Upper lobe of right lung (tissue), 1 donor: Measurements from ENCODE around the gene TFAP2A. TPM values are rescaled to one million over a fixed set of nuclear protein-coding genes. Genes with fewer than 3 reads are reported as not detected.
A peak's percentile ranks its signal among the peaks of the same experiment; 100 is the strongest.

Source experiments
- ATAC-seq: fragments of 200-7000 bp; cut with Tn5 transposase; one replicate; pipeline ENCODE4 v1.9.1; 2020; ENCODE audit warnings: mild to moderate bottlenecking, moderate library complexity
- DNase-seq: peaks from one replicate; pipeline ENCODE4 v3.0.0-alpha.2; 2020
- H3K27ac ChIP-seq: fragments of 200-600 bp; one replicate; pipeline ENCODE4 v1.8.0; 2022
- H3K27me3 ChIP-seq: fragments of 200-600 bp; one replicate; pipeline ENCODE4 v1.8.0; 2022; ENCODE audit warnings: mild to moderate bottlenecking
- H3K36me3 ChIP-seq: fragments of 200-600 bp; one replicate; pipeline ENCODE4 v1.8.0; 2022
- H3K4me1 ChIP-seq: fragments of 200-600 bp; one replicate; pipeline ENCODE4 v1.8.0; 2022
- H3K4me3 ChIP-seq: fragments of 200-600 bp; one replicate; pipeline ENCODE4 v1.8.0; 2022; ENCODE audit warnings: mild to moderate bottlenecking
- H3K9me3 ChIP-seq: fragments of 200-600 bp; one replicate; pipeline ENCODE4 v1.8.0; 2022
- intact Hi-C: fragments of 100-400 bp; cut with DNase I; formaldehyde crosslinking; loops from one replicate; pipeline ENCODE4 v1.11.0; 2022
- total RNA-seq: library from RNA; stranded (reverse); fragmentation: NEBNext Ultra II Directional; extraction: Animal tissue kit (Norgen Biotek cat#: 25700); gene quantifications from one replicate; pipeline ENCODE4 v1.2.1, GENCODE V29; 2021
- TF ChIP-seq, protein P1 (sequence below): fragments of 200-600 bp; IDR thresholded peaks from one replicate; pipeline ENCODE4 v1.8.0; 2022; ENCODE audit warnings: antibody characterized with exemption
- donor health status: DM: no; HTN: yes; CAD: no; lungs with severe emphysema.

The TFAP2A gene
- total RNA-seq, 1 donor from 2014 or later, result 1.9 TPM

DNA sequence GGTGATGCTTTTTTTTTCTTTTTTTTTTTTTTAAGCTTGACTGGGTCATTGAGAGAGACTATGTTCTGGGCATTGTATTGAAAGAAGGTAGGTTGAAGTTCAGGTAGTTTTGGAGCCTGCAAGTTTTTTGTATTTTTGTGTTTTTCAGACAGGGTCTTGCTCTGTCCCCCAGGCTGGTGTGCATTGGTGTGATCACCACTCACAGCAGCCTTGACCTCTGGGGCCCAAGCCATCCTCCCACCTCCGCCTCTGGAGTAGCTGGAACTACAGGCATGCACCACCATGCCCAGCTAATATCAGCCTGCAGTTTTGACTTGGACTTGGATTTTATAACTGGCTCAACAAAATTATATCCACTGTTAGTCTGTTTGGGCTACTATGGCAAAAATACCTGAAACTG lies 31.7 kb upstream of the TFAP2A start:
- no peak overlapping the region for H3K27ac ChIP-seq
- H3K4me3 ChIP-seq, result no peak overlapping the region
- ATAC-seq, result no peak
- intact Hi-C loops, result no loop called here
- no peaks in the 10 kb centered on the region for H3K4me1 ChIP-seq
- TF ChIP-seq, protein P1, sequence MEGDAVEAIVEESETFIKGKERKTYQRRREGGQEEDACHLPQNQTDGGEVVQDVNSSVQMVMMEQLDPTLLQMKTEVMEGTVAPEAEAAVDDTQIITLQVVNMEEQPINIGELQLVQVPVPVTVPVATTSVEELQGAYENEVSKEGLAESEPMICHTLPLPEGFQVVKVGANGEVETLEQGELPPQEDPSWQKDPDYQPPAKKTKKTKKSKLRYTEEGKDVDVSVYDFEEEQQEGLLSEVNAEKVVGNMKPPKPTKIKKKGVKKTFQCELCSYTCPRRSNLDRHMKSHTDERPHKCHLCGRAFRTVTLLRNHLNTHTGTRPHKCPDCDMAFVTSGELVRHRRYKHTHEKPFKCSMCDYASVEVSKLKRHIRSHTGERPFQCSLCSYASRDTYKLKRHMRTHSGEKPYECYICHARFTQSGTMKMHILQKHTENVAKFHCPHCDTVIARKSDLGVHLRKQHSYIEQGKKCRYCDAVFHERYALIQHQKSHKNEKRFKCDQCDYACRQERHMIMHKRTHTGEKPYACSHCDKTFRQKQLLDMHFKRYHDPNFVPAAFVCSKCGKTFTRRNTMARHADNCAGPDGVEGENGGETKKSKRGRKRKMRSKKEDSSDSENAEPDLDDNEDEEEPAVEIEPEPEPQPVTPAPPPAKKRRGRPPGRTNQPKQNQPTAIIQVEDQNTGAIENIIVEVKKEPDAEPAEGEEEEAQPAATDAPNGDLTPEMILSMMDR, result no peak
- DNase-seq, result no peak
- peaks cover 11% of the 10 kb centered on the region for H3K27me3 ChIP-seq
- no peaks in the 10 kb centered on the region for H3K36me3 ChIP-seq
- H3K9me3 ChIP-seq, result no peaks in the 10 kb centered on the region

DNA sequence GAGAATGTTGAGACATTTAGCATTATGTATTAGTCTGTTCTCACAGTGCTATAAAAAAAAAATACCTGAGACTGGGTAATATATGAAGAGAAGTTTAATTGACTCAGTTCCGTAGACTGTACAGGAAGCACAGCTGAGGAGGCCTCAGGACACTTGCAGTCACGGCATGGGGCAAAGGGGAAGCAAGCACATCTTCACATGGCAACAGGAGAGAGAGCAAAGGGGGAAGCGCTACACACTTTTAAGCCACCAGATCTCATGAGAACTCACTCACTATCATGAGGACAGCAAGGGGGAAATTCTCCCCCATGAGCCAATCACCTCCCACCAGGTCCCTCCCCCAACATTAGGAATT lies 26.8 kb upstream of the TFAP2A start:
- TF ChIP-seq, protein P1, result no peak
- DNase-seq, result no peak
- ATAC-seq, result peak; percentile 8
- Histone ChIP-seq H3K9me3 (no peaks in the 10 kb centered on the region), H3K4me3 (no peak overlapping the region), H3K27ac (peak overlapping the region; percentile 20), H3K27me3 (peaks cover under 1% of the 10 kb centered on the region), H3K4me1 (no peaks in the 10 kb centered on the region), H3K36me3 (no peaks in the 10 kb centered on the region)
- intact Hi-C loops, result no loop called here

DNA sequence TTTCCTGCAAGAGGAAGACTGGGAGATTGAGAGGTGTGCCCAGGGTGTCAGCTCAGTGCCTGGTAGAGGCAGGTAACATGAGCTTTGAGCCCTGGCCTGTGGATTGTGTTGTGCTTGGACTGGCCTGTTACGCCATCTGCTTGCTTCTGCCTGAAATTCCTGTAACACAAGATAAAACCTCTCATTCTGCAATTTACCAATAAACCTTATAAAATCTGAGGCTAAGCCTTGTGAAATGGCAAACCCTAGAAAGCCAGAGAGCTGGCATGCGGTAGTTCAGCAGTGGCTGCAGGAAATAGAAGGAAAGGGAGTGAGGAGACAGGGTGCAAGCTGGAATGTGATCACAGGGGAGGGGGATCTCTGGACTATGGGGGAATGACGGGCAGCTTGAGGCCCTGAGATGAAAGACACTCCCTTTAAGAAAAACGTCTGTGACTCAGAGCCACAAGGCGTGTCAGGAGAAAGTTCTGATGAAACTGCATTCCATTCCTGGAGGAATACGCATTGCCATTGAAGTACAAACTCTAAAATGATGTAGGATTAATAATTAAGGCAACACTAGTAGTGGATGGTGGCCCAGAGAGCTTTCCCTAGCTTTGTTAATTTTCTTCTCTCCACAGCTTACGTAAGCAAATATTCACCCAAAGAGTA lies 26.3 kb upstream of the TFAP2A start:
- Histone ChIP-seq H3K4me1 (no peaks in the 10 kb centered on the region), H3K9me3 (no peaks in the 10 kb centered on the region), H3K27me3 (no peaks in the 10 kb centered on the region), H3K27ac (peak overlapping the region; percentile 20), H3K36me3 (no peaks in the 10 kb centered on the region), H3K4me3 (no peak overlapping the region)
- ATAC-seq (peak; percentile 94), DNase-seq (no peak)
- intact Hi-C loops, result no loop called here
- TF ChIP-seq, protein P1, result no peak

DNA sequence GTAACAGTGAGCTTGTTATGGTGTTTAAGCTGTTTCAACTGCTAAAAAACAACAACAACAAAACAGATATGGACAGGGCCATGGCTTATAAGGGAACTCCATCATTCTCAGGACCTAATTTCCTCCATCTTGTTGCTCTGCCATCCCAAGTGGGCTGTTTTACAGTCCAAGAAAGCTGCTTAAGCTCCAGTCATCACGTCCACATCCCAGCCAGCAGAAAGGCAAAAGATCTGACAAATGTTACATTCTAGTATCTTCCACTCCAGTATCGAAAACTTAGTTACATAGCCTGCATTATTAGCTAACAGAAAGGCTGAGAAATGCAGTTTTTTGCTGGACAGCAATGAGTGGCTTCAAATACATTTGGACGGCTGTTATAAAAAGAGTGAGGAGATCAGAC lies 23.0 kb upstream of the TFAP2A start:
- TF ChIP-seq, protein P1, result no peak
- Histone ChIP-seq H3K27me3 (peaks cover 6% of the 10 kb centered on the region), H3K27ac (no peak overlapping the region), H3K4me1 (no peaks in the 10 kb centered on the region), H3K36me3 (no peaks in the 10 kb centered on the region), H3K9me3 (no peaks in the 10 kb centered on the region), H3K4me3 (no peak overlapping the region)
- no peak for DNase-seq
- intact Hi-C loops, result no loop called here
- no peak for ATAC-seq

DNA sequence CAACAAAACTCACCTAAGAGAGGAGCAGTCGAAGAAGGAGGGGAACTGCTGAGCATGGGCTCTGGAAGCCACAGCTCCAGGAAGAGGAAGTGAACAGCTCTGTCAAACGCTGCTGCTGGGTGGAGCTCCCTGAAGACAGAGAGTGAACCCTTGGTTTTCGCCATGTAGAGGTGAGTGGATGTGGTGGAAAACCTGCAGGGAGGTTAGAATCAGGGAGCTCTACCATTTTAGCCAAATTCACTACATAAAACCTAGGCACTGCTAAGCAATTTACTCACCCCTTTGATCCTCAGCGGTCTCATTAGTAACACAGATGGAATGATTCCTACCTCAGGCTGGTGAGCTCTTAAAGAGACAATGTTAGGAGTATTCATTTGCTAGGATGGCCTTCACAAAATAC lies 19.4 kb upstream of the TFAP2A start:
- Histone ChIP-seq H3K27ac (no peak overlapping the region), H3K36me3 (no peaks in the 10 kb centered on the region), H3K4me3 (no peak overlapping the region), H3K4me1 (peaks cover 5% of the 10 kb centered on the region), H3K27me3 (peaks cover 6% of the 10 kb centered on the region), H3K9me3 (no peaks in the 10 kb centered on the region)
- TF ChIP-seq, protein P1, result no peak
- intact Hi-C loops, result no loop called here
- no peak for DNase-seq
- ATAC-seq, result peak; percentile 70

DNA sequence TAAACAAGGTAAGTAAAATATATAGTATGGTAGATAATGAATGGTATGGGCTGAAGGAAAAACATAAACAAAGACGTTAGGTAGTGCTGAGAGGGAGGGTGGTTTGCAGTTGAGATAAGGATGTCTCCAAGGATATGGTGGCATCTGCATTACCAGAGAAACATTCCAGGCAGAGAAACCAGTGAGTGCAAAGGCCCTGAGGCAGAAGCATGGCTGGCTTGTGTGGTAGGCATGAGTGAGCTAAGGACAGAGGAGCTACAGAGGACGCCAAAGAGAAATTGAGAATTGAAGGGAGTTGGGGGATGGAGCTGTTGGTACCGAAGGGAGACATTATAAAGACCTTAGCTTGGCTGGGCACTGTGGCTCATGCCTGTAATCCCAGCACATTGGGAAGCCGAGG lies 18.4 kb upstream of the TFAP2A start:
- TF ChIP-seq, protein P1, result no peak
- no peak overlapping the region for H3K27ac ChIP-seq
- H3K27me3 ChIP-seq, result peaks cover 6% of the 10 kb centered on the region
- H3K36me3 ChIP-seq, result no peaks in the 10 kb centered on the region
- H3K9me3 ChIP-seq, result no peaks in the 10 kb centered on the region
- no peak for ATAC-seq
- intact Hi-C loops, result no loop called here
- peaks cover 5% of the 10 kb centered on the region for H3K4me1 ChIP-seq
- H3K4me3 ChIP-seq, result no peak overlapping the region
- DNase-seq, result no peak
